Caco-2 (cell line): ENCODE data around the gene SPATA16. TPM values are rescaled to one million over a fixed set of nuclear protein-coding genes. Genes with fewer than 3 reads are reported as not detected.
"Not testable (repeated sequence)": the region's sequence is repeated elsewhere in the genome, so short reads cannot be mapped to it uniquely, and the experiment has no call there.

ENCODE experiments used
- BruUV-seq: library from RNA; stranded (reverse); fragments of 400-500 nt; replicated peaks from 2 replicates; lab custom pipeline; 2021; lab: Mats Ljungman, UMichigan
- CTCF ChIA-PET: fragments of 300-600 bp; sonication (Branson Sonifier 250); formaldehyde crosslinking; loops from one replicate; lab custom pipeline; 2022; ENCODE audit warnings: antibody characterized with exemption; lab: Charles Lee
- POLR2A ChIA-PET: fragments of 300-600 bp; sonication (Branson Sonifier 250); formaldehyde crosslinking; loops from one replicate; lab custom pipeline; 2022; ENCODE audit warnings: antibody characterized with exemption; lab: Charles Lee
- DNase-seq, 2 experiments: peaks; one replicate each; pipeline versions ENCODE4 v3.0.0 to v3.0.0-alpha.2; 2020 to 2022
- H3K27me3 ChIP-seq: replicated peaks from 2 replicates; pipeline ENCODE4 v1.6.0; 2011; ENCODE audit warnings: low read length; ENCODE audit not compliant: control insufficient read depth, insufficient read depth
- H3K36me3 ChIP-seq: 2 replicates; pipeline ENCODE4 v1.5.1; 2011; ENCODE audit warnings: low read length; ENCODE audit not compliant: control insufficient read depth, insufficient read depth
- H3K4me1 ChIP-seq: fragments of 250-450 bp; sonication (Bioruptor Pico); 2 replicates; pipeline ENCODE4 v1.5.1; 2020; ENCODE audit warnings: mild to moderate bottlenecking
- H3K4me3 ChIP-seq: 2 replicates; pipeline ENCODE4 v1.5.1; 2011; ENCODE audit warnings: low read depth, mild to moderate bottlenecking, control low read depth, low read length
- H3K9me3 ChIP-seq: fragments of 250-450 bp; sonication (Bioruptor Pico); 2 replicates; pipeline ENCODE4 v1.5.1; 2020; ENCODE audit warnings: mild to moderate bottlenecking, moderate library complexity
- H3K27ac Mint-ChIP-seq: one replicate; pipeline ENCODE4 v1.8.0; 2022; ENCODE audit warnings: mixed read lengths; ENCODE audit not compliant: unreplicated experiment
- H3K27me3 Mint-ChIP-seq: one replicate; pipeline ENCODE4 v1.8.0; 2022; ENCODE audit warnings: mixed read lengths; ENCODE audit not compliant: insufficient read depth, unreplicated experiment
- H3K36me3 Mint-ChIP-seq: one replicate; pipeline ENCODE4 v1.8.0; 2022; ENCODE audit warnings: mild to moderate bottlenecking, mixed read lengths; ENCODE audit not compliant: insufficient read depth, unreplicated experiment
- H3K4me1 Mint-ChIP-seq: one replicate; pipeline ENCODE4 v1.8.0; 2022; ENCODE audit warnings: low read depth, mixed read lengths; ENCODE audit not compliant: unreplicated experiment
- H3K4me3 Mint-ChIP-seq: one replicate; pipeline ENCODE4 v1.8.0; 2022; ENCODE audit warnings: mild to moderate bottlenecking, moderate library complexity, mixed read lengths; ENCODE audit not compliant: unreplicated experiment
- H3K9me3 Mint-ChIP-seq: one replicate; pipeline ENCODE4 v1.8.0; 2022; ENCODE audit warnings: mixed read lengths; ENCODE audit not compliant: unreplicated experiment
- intact Hi-C: fragments of 100-400 bp; cut with micrococcal nuclease; formaldehyde crosslinking; loops from one replicate; pipeline ENCODE4 v1.10.0; 2022; ENCODE audit not compliant: unreplicated experiment
- total RNA-seq: library from RNA; stranded (reverse); gene quantifications from 2 replicates; pipeline ENCODE4 v1.2.3, GENCODE V29; 2022
- TF ChIP-seq, protein P1 (sequence below), 2 experiments: fragments of 200-600 bp in 1 of 2; IDR thresholded peaks; 1 replicate in 1 of 2; 2 replicates in 1 of 2; pipeline versions ENCODE4 v1.5.1 to v1.8.0; 2011 to 2022; ENCODE audit warnings: antibody characterized with exemption in 1 of 2, control low read depth in 1 of 2, inconsistent platforms in 1 of 2, low read depth in 1 of 2, low read length in 1 of 2, mild to moderate bottlenecking in 1 of 2, moderate library complexity in 1 of 2; ENCODE audit not compliant: insufficient read depth in 1 of 2, severe bottlenecking in 1 of 2, unreplicated experiment in 1 of 2

Gene SPATA16
- total RNA-seq, 1 experiment from 2014 or later = not detected

DNA sequence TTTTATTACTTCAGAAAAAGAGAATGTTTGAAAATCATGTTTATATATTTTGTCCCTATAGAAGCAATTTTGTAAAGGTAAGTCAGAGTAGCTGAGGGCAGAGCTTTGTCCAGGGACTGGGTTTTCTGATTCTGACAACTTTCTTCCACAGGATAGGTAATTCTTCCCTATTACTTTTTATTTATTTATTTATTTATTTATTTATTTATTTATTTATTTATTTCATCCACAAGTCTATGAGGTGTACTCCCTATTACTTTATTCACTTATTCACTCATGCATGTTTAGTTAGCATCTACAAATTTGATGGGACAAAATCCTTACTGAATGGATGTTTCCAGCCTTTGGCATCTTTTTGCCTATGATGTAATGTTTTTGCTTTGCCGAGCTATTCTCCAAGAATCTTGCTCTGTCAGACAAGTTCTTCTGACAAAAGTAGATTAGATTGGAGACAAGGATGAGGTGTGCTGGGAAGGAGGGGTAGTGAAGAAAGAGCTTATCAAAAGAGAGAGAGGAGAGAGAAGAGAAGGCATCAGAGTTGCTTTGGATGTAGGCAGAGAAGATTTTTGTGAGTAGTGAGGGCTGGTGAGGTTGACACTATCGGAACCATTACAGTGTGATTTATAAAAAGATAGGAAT is 119.4 kb downstream of the SPATA16 start:
- no TSS peak for BruUV-seq
- Mint-ChIP-seq H3K9me3 (no peaks in the 10 kb centered on the region), H3K27ac (no peak overlapping the region), H3K4me1 (no peaks in the 10 kb centered on the region), H3K27me3 (peaks cover 5% of the 10 kb centered on the region), H3K36me3 (no peaks in the 10 kb centered on the region), H3K4me3 (no peak overlapping the region)
- intact Hi-C loops = no loop called here
- H3K4me1 ChIP-seq = no peaks in the 10 kb centered on the region
- no peaks in the 10 kb centered on the region for H3K36me3 ChIP-seq
- DNase-seq = no peak
- H3K9me3 ChIP-seq = no peaks in the 10 kb centered on the region
- TF ChIP-seq, protein P1, sequence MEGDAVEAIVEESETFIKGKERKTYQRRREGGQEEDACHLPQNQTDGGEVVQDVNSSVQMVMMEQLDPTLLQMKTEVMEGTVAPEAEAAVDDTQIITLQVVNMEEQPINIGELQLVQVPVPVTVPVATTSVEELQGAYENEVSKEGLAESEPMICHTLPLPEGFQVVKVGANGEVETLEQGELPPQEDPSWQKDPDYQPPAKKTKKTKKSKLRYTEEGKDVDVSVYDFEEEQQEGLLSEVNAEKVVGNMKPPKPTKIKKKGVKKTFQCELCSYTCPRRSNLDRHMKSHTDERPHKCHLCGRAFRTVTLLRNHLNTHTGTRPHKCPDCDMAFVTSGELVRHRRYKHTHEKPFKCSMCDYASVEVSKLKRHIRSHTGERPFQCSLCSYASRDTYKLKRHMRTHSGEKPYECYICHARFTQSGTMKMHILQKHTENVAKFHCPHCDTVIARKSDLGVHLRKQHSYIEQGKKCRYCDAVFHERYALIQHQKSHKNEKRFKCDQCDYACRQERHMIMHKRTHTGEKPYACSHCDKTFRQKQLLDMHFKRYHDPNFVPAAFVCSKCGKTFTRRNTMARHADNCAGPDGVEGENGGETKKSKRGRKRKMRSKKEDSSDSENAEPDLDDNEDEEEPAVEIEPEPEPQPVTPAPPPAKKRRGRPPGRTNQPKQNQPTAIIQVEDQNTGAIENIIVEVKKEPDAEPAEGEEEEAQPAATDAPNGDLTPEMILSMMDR (IDR thresholded peaks at IDR 0.05; ENCODE audit: insufficient read depth in 1 of 2, low read depth in 1 of 2, low read length in 1 of 2, severe bottlenecking in 1 of 2, unreplicated experiment in 1 of 2) = no peak
- ChIA-PET POLR2A (no interaction called here), CTCF (no interaction called here)
- H3K4me3 ChIP-seq = no peak overlapping the region
- H3K27me3 ChIP-seq = no peaks in the 10 kb centered on the region

DNA sequence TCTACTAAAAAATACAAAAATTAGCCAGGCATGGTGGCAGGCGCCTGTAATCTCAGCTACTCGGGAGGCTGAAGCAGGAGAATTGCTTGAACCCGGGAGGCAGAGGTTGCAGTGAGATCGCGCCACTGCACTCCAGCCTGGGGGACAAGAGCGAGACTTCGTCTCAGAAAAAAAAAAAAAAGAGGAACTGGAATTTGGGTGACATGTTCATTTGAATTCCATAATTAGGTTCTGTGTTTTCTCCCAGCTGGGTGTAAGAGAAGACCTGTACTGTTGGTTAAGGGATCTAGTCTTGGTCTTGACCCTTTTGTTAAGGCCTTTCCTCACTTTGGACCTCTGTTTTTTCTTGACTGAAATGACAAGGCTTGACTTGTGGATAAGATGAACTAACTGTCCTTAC is 120.9 kb downstream of the SPATA16 start:
- H3K4me3 ChIP-seq, H3K27me3 ChIP-seq, H3K27me3 Mint-ChIP-seq, H3K9me3 Mint-ChIP-seq, H3K4me1 ChIP-seq, POLR2A ChIA-PET, H3K4me1 Mint-ChIP-seq, H3K4me3 Mint-ChIP-seq, BruUV-seq, H3K9me3 ChIP-seq, H3K36me3 ChIP-seq, DNase-seq, H3K36me3 Mint-ChIP-seq, intact Hi-C loops, CTCF ChIA-PET, H3K27ac Mint-ChIP-seq: not testable (repeated sequence)

DNA sequence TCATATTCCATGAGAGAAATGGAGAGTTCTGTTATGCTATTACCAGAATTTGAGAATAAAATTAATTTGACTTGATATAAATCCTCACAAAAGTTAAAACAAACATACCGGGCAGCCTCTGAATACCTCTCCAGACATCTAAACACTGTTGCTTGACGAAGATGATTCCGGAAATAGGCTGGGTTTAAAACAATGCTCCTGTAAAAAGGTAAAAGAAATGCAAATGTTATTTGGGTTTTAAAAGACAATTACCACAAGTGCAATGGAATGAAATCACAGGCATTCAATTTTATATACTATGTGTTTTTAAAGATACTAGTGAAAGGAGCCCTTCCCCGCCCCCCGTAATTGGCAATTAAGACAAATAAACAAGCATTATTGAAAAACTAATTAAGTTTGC is 121.7 kb downstream of the SPATA16 start:
- Mint-ChIP-seq H3K4me3 (no peak overlapping the region), H3K27me3 (peaks cover 5% of the 10 kb centered on the region), H3K9me3 (no peaks in the 10 kb centered on the region), H3K36me3 (no peaks in the 10 kb centered on the region), H3K27ac (no peak overlapping the region), H3K4me1 (no peaks in the 10 kb centered on the region)
- no TSS peak for BruUV-seq
- ChIA-PET POLR2A (no interaction called here), CTCF (no interaction called here)
- Histone ChIP-seq H3K36me3 (no peaks in the 10 kb centered on the region), H3K4me1 (no peaks in the 10 kb centered on the region), H3K9me3 (no peaks in the 10 kb centered on the region), H3K27me3 (no peaks in the 10 kb centered on the region), H3K4me3 (no peak overlapping the region)
- no peak for DNase-seq
- TF ChIP-seq, protein P1 (IDR thresholded peaks at IDR 0.05; ENCODE audit: insufficient read depth in 1 of 2, low read depth in 1 of 2, low read length in 1 of 2, severe bottlenecking in 1 of 2, unreplicated experiment in 1 of 2) = no peak
- intact Hi-C loops = no loop called here
